ENCODE results near the gene EYA2.

The EYA2 gene

DNA sequence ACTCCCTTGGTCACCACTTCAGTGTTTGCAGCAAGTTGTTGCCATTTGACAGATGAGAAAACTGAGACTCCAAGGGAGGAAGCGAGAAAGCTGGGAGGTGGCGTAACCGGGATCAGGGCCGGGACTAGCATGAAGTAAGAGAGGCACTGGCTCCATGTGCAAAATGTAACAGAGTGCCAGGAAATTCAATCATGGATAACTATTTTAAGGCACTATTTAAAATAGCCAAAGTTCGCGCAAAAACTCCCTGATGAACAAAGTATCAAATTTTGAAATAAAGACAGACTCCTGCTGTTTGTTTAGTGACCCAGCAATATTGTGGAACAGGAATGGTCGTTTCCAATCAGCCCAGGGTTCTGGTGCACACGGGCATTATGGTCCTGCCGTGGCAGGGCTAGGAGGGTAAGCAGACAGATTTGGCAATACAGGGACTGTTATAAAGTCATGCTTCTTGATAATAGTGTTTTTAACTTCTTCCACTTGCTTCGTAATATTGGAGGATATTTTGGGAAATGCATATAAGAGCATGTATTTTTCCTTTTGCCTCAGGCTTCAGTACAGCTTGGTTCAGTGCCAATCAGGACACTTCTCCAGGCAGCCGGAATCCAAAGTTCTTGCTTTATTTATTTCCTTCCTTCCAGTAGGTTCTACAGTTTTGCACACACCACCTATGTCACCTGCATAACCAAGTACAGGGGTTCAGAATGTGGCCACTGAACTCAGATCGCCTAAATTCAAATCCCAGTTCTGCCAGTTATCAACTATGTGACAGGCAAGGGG is 141.6 kb downstream of the EYA2 start:
- no peak for DNase-seq (ENCODE audit: low spot score)

DNA sequence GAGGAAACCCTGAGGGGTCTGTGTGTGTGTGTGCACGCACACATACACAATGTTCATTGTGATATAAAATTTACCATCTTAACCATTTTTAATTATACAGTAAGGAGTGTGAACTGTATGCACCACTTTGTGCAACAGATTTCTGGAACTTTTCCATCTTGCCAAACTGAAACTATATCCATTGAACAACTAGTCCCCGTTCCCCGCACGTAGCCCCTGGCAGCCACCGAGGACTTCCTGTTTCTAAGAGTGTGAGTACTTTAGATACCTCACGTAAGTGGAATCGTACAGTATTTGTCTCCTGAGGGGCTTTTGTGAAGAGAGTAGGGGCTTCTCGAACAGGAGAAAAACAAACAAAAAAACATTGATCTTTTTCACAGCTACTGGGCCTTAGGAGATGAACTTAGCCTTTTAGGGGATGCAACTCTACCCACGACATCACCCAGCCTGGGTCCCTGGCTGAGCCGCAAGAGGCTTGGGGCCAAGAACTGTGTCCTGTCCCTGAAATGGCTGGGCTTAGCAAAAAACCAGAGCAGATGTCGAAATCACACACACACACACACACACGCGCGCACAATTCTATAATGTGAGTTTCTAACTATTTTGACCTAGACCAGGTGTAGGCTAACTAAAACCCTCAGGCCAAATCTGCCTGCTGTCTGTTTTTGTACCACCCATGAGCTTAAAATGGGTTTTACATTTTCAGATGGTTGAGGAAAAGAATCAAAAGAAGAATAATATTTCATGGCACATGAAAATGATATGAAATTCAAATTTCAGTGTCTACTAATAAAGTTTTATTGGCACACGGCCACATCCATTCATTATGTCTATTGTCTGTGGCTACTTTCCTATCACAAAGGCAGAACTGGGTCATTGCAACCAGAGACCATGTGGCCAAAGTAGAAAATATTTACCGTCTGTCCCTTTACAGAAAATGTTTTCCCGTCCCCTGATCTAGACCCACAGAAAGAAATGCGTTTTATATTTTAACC is 144.2 kb downstream of the EYA2 start:
- DNase-seq (ENCODE audit: low spot score): no peak

DNA sequence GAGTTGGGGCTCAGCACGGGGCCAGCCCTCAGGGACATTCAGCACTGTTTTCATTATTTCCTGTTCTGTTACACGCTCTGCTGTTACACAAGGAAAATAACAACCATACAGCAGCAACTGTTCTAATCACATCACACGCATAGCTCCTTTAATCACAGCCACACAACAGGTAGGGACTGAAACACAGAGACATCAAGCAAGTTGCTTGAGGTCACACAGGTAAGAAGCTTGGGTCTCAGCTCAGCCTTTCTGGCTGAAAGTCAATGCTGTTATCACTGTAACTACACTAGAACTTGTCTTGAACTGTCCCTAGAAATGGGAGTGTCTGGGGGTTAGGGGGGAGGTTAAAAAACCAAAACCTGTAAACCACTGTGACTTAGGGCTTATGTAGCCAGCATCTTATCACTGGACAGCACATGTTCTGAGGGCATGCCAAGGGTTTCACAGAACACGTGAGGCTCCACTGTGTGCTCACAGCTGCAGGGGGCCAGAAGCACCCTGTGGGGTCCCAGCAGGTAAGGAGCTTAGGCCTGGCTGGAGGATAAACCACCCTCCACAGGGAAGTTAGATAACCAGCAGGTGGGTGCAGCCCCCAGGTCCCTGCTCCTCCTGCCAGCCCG is 146.0 kb downstream of the EYA2 start:
- DNase-seq (ENCODE audit: low spot score): no peak

DNA sequence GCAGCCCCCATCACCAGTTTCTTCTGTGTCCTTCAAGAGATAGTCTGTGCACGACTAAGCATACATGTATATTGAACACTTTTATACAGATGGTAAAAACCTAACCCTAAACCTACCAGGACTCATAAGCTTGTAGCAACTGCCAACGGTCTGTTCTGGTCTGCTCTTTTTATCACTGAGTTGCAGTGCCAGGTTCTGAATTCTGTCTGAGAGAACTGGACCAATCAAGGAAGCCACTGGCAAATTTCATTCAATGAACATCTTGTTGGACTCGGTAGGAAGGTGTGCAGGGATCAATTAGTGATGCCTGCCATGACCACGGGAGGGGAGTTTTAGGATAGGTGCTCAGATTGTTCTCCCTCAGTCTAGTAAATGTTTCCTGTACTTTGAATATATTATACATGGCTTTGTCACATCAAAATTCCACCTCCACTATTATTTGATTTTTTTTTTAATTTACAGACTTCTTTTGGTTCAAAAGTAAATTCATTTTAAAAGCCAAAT is 146.8 kb downstream of the EYA2 start:
- no peak for DNase-seq (ENCODE audit: low spot score)

DNA sequence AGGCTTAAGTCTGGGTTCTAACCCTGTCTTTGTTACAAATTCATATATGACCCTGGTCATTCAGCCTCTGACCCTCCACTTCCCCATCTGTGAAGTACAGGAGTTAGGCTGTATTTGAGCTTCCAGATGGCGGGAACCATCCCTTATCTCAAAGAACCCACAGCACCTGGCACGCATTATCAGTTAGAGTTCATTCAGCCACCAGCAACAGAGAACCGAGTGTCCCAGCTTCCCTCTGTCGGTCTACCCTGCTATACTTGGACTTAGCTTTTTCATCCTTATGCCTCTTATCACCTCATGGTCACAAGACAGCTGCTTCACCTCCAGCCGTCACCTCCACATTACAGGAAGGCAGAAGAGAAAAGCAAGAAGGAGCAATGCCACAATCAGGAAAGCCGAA is 147.8 kb downstream of the EYA2 start:
- DNase-seq (ENCODE audit: low spot score): no peak

DNA sequence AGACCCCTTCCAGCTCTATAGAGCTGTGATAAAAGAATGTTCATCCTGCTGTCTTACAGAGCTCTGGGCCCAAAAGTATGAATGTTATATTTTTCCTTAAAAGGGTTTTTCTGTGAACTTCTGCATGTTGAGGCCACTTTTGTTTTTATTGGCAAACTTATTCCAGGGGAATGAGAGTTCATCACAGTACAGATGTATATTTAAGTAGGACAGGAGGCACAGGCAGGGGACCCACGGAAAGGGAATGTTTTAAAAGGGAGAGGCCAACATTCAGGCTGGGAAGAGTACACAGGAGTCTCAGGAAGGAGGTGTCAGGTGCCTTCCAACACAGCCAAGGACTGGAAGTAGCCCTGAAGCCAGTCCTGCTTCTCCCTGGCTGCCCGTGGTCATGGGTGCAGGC is 148.4 kb downstream of the EYA2 start:
- no peak for DNase-seq (ENCODE audit: low spot score)

DNA sequence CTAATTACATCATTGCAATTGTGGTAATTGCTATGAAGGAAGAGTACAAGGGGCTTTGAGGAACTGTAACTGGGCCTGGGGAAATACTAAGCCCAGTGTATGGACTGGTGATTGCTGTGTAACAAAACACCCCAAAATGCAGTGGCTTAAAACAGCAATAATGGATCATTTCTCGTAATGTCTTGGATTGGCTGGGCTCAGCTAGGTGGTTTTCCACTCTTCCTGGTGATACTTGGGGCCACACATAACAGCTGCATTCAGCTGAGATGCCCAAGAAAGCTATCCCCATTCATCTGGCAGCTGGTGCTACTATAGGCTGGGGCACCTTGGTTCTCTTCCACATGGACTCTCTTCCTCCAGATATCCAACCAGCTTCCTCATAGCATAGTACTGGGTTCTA is 150.3 kb downstream of the EYA2 start:
- no peak for DNase-seq (ENCODE audit: low spot score)

DNA sequence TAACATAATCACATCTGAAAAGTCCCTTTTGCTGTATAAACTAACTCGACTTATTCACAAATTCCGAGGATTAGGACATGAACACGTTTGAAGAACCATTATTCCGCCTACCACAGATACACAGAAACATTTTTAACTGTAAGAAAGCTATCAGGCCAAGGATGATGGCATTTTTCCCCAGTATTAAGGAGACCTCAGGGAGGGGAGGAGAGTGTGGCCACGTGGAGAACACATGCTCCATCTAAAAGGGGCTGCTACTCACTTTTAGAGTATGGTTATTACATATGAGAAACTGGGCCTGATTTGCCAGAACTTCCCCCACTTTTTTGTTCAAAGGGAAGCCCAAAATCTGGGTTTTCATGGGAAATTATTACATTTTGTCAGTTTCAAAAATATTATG is 153.4 kb downstream of the EYA2 start:
- DNase-seq (ENCODE audit: low spot score): no peak

DNA sequence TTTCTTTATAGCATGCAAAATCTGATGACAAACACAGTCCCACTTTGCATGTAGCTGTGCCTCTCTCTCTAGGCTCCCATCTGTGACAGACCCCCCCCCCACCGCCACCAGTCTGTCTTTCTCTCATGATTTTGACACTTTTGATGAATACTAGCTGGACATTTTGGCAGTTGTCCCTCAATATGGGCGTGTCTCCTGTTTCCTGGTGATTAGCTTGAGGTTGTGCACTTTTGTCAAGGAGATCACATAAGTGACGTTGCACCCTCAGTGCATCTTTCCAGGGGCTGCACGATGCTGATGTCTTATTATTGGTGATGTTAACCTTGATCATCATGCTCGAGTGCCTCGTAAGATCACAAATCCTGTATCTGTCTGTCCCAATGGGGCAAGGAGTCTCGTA is 155.1 kb downstream of the EYA2 start:
- no peak for DNase-seq (ENCODE audit: low spot score)

DNA sequence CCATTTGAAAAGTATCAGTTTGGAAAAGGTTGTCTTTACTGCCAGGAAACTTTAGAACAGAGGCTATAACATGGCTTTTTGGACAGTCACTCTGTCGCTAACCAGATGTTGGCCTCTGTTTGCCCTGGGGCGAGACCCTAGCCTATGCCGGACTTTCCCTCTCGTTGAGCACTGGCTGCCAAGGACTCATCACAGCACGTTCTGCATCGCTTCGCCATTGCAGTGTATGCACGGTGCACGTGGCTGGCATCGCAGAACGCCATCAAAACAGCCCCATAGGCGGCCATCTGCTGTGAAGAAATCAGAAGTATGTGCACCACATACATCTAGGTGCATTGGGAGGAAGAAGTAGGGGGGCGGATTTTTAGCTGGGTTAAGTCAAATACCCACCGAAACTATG is 156.4 kb downstream of the EYA2 start:
- DNase-seq (ENCODE audit: low spot score): no peak

DNA sequence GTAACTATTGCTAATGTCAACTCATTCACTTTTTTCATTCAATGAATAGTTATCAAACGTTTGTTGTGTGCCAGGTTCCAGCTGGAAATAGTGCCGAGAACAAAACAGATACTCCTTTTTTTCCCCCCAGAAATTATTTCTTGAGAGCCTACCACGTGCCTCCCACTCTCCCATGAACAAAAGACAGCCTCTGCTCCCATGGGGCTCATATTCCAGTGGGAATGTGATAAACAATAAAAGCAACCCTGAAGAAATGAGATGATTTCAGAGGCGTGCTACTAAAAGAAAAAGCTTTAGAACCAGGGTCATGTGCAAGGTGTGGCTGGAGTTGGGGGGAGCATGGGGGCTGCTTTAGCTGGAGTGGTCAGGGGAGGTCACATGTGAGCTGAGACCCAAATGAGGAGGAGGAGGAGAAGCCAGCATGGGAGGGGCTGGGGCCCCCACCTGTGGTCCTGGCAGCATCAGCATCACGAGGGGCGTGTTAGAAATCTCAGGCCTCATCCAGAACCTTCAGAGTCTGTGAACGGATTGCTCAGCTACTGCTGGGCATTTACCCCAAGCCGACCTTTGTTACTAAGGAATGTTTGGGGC is 157.4 kb downstream of the EYA2 start:
- DNase-seq (ENCODE audit: low spot score): no peak

DNA sequence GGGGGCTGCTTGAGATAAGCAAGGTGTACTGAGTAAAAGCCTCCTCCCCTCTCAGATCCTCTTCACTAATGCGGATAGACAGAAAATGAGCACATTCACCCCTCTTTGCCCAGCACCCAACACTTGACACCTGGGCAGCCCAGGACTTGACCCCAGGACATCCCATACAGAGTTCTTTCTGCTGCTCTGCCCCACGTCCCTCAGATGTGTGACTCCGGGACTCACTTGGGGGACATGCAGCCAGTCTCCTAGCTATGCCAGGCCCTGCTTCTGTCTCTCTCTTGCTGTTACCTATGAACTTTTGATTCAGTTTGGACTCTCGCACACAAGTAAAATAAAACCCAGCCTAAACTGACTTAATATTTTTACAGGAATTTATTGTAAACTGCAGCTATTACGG is 159.9 kb downstream of the EYA2 start:
- DNase-seq (ENCODE audit: low spot score): no peak

DNA sequence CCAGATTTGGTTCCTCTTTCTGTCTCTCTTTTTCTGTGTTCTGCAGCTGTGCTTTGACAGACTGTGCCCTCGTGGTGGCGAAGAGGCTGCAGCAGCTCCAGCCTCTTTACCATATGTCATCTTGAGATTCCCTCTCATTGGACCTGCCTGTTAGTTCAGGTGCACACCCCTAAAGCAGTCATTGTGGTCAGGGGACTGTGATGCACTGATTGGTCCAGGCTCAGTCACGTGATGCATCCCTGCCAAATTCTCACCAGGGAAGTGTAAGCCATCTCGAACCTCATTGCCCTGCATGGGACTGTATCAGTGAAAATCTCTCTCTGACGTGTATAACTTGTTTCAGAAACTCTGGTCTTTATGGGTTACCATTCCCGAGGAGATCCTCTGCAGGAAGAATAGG is 160.3 kb downstream of the EYA2 start:
- DNase-seq (ENCODE audit: low spot score): no peak

DNA sequence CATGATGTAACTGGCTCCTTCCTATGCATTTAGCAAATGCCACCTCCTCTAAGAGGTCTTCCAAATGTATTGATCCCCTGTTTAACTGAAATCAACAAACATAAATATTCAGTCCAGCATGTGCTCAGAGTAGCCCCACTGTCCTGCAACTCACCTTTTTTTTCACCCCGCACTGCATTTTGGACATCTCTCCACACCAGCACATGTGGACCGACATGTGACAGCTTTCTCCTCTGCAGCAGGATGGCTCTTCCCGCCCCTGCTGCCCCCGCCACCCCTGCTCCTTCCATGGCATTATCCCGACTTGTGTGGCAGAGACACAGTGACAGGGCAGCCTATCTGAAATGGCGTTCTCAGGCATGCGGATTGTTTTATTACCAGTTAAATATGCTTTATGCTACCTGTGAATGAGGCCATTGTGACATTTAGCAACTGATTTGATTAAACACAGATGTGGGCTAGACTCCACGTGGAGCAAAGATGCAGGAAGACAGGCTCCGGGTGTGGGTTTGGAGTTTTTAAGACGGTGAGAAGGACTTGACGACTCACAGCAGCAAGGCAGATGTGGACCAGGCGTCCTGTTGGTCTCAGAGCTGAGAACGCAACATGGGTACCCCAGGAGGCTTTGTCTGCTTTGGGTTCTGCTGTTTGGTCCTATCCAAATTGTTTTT is 161.2 kb downstream of the EYA2 start:
- DNase-seq (ENCODE audit: low spot score): no peak

DNA sequence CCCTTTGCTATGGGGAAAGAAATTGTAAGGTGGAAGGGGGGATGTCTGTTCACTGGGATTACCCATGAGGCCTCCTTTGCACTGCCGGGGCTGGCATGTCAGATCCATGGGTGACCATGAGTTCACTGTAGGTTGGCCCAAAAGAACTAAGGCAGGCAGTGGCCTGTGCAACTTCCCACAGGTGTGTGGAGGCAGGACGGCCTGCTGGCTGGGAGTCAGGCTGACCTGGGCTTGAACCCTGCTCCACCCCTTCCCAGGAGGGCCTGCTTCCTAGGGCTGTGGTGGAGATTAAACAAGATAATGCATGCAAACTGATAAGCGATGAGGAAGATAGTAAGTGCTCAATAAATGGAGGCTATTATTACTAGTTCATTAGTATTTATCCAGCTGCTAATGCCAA is 163.0 kb downstream of the EYA2 start:
- no peak for DNase-seq (ENCODE audit: low spot score)

DNA sequence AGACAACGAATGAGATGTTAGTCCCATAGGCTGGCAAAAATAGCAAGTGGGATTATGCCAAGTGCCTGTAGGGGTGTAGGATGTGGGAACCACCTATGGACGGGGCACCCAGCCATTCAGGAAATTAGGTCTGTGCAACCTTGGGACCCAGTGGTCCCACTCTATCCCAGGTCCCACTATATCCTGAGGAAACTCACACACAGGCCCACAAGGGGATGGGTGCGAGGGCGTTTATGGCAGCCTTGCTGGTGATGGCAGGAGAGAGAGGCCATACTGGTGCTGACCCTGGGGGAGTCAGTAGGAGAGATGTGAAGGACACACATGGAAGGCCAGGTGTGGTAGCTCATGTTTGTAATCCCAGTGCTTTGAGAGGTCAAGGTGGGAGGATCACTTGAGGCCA is 163.6 kb downstream of the EYA2 start:
- no peak for DNase-seq (ENCODE audit: low spot score)

DNA sequence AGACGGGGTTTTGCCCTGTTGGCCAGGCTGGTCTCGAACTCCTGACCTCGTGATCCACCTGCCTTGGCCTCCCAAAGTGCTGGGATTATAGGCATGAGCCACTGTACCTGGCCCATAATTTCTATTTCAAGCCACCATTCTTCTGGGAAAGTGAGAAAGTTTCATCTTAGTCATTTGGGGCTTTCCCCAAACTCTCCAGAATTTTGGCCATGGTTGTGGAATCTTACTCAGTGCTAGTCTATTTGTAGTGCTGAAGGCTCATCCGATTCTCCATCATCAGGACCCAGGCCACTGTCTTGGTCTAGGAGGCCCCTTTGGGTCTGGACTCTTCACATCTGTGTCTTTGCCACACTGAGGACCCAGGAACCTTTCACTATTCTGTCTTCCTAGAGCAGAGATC is 164.9 kb downstream of the EYA2 start:
- DNase-seq (ENCODE audit: low spot score): no peak

DNA sequence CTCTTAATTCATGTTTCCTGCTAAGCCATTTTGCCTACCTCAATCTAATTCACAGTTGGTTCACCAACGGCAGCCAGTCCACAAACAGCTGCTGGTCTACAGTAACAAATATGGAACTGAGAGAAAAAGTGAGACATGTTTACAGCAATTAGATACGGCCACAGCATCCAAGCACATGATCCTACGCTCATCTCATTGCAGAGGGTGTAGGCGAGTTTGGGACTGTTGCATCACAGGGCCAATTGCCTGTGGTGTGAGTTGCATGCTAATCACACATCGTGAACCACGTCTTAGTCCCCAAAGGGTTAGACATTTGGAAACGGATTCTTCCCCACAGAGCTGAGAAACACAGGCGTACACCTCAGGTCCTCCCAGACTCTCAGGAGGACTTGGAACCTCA is 166.9 kb downstream of the EYA2 start:
- DNase-seq (ENCODE audit: low spot score): no peak

DNA sequence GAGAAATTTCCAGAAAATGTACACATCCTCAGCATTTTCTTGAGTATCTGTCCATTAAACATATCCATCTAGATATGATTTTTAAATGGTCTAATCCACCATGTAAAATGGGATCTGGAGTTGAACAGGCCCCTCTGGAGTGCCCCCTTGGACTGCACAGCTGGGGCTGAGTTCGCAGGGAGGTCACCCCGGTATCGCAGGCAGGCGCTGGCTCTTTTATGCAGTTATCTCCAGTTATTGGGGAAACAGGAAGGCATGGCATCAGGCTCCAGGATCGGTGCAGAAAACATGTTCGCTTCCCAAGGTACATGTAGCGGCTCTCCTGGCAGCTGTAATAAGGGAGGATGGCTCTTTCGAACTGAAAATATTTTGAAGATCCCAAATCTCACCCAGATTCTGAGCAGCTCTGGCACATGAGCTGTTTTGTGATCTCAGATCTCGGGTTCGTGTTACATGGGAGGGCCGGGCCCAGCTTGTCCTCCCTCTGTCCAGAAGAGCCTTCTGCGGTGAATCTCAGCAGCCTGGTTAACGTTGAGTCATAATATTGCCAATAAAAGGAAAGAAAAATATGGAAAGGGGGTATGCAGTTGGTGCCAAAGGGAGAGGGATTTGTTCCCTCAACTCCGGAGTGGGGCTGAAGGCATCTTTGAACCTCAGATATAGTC is 167.7 kb downstream of the EYA2 start:
- DNase-seq (ENCODE audit: low spot score): no peak

DNA sequence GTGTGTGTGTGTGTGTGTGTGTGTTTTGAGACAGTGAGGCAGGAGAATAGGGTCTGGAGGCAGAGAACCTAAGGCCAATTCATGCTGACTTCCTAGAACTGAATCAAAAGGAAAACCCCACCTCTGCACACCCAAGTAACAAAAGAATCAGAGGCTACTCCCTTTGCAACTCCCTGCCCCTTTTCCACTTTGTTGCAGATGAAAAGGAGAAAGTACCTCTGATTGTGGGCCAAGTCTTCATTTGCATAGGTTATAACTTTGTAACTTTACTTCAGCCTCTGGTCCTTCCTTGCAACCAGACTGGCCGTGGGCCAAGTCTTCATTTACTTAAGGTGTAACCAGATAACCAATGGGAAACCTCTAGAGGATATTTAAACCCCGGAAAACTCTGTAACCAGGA is 168.8 kb downstream of the EYA2 start:
- DNase-seq (ENCODE audit: low spot score): no peak

DNA sequence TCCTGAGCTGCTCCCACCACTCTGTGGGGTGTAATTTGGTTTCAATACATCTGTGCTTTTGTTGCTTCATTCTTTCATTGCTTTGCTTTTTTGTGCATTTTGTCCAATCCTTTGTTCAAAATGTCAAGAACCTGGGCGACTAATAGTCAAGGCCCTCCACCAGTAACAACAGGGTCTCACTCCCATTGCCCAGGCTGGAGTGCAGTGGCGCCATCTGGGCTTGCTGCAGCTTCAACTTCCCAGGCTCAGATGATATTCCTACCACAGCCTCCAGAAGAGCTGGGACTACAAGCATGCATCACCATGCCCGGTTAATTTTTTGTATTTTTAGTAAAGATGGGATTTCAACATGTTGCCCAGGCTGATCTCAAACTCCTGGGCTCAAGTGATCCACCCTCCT is 169.2 kb downstream of the EYA2 start:
- DNase-seq (ENCODE audit: low spot score): no peak
